Stimulated activated naive CD4-positive, alpha-beta T cell treated with Interleukin-2 at 50 U/mL for 16 hours (primary cell): ENCODE data around the gene TAGLN.

Experiments used
- DNase-seq: peaks from one replicate; lab custom pipeline; 2025; lab: John Stamatoyannopoulos, UW

Gene TAGLN

GRCh38 chr11:117230999-117231841 lies 32.0 kb downstream of the TAGLN start:
- DNase-seq: no peak

DNA sequence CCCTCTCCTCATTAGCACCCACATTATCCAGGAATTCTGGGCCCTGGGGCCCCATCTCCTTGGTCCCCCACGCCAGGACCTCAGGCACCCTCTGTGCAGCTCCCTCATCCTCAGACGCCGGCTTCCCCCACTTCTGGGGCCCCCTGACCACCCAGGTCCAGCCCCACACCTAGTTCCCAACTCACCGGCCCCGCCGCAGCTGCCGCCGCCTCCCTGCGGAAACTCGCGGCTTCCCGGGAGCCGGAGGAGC lies 32.6 kb downstream of the TAGLN start, which contains the start of gene PCSK7:
TSS of gene PCSK7 (minus strand) at position 232 of the 250 bp plus-strand sequence. CDS start 2,229 bp downstream, outside the sequence.
- DNase-seq: no peak

DNA sequence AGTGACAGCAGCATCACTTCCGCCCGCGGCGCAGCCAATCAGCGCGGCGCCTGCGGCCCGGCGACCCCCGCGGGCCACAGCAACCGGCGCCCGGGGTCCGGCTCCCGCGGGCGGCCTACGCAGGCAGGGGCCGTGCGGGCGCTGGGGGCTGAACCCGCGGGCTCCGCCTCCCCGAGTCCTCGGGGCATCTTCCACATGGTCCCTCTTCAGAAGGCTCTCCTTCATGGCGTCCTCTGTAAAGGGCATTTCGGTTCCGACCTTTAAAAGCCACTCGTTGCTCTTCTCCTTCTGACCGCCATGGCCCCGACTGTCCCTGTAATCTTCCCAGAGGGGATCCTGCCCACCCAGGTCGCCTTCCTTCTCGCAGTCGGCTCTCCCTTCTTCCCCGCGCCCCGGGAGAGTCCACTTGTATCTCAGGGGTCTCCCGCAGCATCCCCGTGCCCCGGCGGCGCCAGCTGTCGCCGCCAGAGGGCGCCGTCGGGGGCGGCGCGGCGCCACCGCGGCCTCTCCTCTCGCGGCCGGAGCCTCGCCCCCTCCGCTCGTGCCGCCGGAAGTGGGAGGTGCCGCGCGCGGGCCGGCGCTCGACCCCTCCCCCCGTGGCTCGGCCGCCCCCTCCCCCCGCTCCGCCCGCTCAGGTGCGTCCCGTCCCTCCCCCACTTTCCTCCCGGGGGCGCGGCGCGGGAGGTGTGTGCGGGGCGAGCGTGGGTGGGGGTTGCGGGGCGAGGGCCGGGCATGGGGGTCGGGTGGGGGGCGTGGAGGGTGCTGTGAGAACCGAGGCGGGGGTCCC lies 33.1 kb downstream of the TAGLN start, which contains the start of gene RNF214:
TSS of gene RNF214 (plus strand) at position 580 of the 787 bp plus-strand sequence. CDS start 1,602 bp downstream, outside the sequence.
- peak; percentile 68 for DNase-seq

DNA sequence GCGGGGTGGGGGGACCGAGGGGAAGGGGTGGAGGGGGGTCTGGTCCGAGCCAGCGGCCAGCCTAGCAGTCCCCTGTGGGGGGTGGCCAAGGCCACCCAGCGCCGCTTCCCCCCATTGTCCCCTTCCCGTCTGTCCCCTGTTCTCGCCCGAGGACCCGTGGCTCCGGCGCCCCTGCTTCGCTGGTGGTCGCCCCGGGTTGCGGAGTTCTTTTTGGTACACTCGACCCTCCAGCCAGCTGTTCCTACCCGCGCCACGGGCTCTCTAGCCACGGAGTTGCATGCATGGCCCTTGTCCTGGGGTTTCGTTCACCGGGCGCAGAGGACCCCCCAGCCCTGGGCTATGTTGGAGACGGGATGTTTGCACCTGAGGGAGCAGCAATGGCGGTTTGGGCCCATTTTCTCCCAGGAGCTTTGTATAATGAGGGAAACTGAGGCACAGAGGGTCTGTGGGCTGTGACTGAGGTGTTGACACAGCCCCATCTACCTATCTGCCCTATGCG lies 33.8 kb downstream of the TAGLN start:
- no peak for DNase-seq

GRCh38 chr11:117238221-117238620 lies 39.1 kb downstream of the TAGLN start:
- DNase-seq: no peak

DNA sequence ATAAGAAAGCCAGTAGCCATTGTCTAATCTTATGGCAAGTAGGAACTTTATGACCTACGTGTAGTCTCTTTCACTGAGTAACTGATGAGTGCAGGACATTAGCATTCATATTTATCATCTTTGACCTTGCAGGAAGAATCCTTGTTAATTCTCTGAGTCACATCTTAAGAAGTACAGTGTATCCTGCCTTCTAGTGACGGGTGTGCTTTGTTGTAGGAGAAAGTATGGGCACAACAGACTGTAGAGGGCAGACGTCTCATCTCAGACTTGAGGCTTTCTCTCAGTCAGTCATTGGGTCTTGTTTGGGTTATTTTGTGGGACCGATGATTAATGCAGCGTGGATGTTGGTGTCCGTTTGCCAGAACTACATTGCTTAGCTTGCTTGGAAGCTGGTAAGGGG lies 40.1 kb downstream of the TAGLN start:
- DNase-seq: no peak

GRCh38 chr11:117248341-117248740 lies 49.2 kb downstream of the TAGLN start:
- no peak for DNase-seq

DNA sequence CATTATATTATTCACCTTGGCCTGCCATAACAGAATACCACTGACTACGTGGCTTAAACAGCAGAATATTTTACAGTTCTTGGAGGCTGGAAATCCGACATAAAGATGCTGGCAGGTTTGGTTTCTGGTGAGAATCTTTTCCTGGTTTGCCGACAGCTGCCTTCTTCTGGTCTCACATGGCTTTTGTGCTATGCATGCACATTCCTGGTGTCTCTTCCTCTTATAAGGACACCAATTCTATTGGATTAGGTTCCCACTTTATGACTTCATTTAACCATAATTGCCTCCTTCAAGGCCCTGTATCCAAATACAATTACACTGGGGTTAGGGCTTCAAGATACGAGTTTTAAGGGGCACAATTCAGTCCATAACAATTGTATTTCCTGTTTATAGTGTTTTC lies 50.4 kb downstream of the TAGLN start:
- DNase-seq: no peak

- no peak for DNase-seq
These were observed 52.3 kb downstream of the TAGLN start for GRCh38 chr11:117251506-117251905.

DNA sequence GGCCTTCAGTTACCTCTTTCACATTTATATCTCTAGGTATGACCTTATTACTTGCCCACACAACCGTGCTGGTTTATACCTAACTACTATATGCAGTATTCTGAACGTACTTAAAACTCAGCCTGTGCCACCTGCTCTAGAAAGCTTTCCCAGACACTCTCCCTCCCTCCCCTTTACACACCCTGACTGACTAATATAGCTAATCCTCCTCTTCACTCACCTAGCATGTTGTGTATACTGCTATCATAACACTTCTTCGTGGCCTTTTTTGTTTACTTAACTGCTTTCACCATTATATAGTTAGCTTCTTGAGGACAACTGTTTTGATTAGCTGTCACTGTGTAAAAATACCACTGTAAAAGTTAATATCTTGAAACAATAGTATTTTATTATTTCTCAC lies 56.8 kb downstream of the TAGLN start:
- DNase-seq: no peak

- DNase-seq: no peak
These were observed 57.4 kb downstream of the TAGLN start for GRCh38 chr11:117256573-117256972.
